Neutrophil (primary cell): ENCODE data around the gene ATP1B2.

ENCODE experiments used
- H3K27ac ChIP-seq: fragments of 200-600 bp; sonication (generic); 2 replicates; pipeline ENCODE4 v1.5.1; 2016; ENCODE audit warnings: mild to moderate bottlenecking, moderate library complexity
- H3K27me3 ChIP-seq: fragments of 200-600 bp; sonication (generic); 2 replicates; pipeline ENCODE4 v1.6.0; 2016; ENCODE audit warnings: mild to moderate bottlenecking
- H3K36me3 ChIP-seq: fragments of 200-600 bp; sonication (generic); 2 replicates; pipeline ENCODE4 v1.5.1; 2017
- H3K4me1 ChIP-seq, 2 experiments: fragments of 200-600 bp in 1 of 2; sonication (generic) in 1 of 2; 1 replicate in 1 of 2; 2 replicates in 1 of 2; pipeline versions ENCODE4 v1.5.1 to v1.6.1; 2013 to 2016; ENCODE audit warnings: low read depth in 1 of 2, low read length in 1 of 2, mild to moderate bottlenecking in 1 of 2, moderate library complexity in 1 of 2; ENCODE audit not compliant: control insufficient read depth in 1 of 2, insufficient read depth in 1 of 2
- H3K4me3 ChIP-seq, 2 experiments: fragments of 200-600 bp in 1 of 2; sonication (generic) in 1 of 2; 1 replicate in 1 of 2; 2 replicates in 1 of 2; pipeline ENCODE4 v1.5.1; 2013 to 2016; ENCODE audit warnings: low read depth in 1 of 2, low read length in 1 of 2, mild to moderate bottlenecking in 1 of 2, moderate library complexity in 1 of 2
- H3K9me3 ChIP-seq: fragments of 200-600 bp; sonication (generic); 2 replicates; pipeline ENCODE4 v1.5.1; 2016
- TF ChIP-seq, protein P1 (sequence below): fragments of 200-600 bp; sonication (generic); IDR thresholded peaks from 2 replicates; pipeline ENCODE4 v1.5.1; 2016; ENCODE audit warnings: antibody characterized with exemption

The ATP1B2 gene

DNA sequence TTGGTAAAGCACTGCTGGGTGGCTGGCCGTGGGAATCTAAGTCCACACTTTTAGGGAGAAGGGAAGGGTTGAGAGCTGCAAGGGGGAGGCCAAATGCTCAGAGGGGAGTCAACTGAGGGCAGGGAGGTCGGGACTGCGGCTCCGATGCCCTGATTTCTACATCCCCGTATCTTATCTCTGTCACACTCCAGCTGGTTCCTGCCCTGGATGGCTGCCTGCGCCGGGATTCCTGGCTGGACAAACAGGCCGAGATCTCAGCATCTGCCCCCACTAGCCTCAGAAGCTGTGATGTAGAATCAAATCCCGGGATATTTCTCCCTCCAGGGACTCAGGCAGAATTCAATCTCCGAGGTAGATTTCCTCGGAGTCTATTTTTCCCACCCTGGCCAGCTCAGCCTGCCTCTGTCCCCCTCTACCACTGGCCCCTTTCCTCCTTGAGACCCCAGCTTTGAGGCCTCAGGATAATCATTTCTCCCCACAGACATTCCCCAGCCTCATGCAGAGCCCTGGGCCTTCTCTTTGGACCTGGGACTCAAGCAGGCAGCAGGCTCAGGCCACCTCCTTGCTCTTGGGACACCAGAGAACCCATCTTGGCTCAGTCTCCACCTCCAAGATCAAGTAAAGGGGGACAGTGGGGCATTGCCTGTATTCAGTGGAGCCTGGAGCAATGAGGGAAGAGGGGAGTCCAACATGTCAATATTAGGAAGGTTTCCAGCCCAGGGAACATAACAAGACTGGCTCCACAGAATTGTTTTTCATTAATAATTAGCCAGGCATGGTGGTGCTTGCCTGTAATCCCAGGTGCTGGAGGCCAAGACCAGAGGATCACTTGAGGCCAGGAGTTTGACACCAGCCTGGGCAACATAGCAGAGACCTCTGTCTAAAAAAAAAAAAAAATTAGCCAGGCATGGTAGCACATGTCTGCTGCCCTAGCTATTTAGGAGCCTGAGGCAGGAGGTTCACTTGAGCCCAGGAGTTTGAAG, 19.0 kb upstream of the ATP1B2 start:
- Histone ChIP-seq H3K4me1 (peaks cover 5 to 13% of the 10 kb centered on the region in 2 experiments), H3K36me3 (no peaks in the 10 kb centered on the region), H3K4me3 (no peak overlapping the region), H3K27ac (no peak overlapping the region), H3K27me3 (peaks cover 11% of the 10 kb centered on the region), H3K9me3 (no peaks in the 10 kb centered on the region)
- TF ChIP-seq, protein P1, sequence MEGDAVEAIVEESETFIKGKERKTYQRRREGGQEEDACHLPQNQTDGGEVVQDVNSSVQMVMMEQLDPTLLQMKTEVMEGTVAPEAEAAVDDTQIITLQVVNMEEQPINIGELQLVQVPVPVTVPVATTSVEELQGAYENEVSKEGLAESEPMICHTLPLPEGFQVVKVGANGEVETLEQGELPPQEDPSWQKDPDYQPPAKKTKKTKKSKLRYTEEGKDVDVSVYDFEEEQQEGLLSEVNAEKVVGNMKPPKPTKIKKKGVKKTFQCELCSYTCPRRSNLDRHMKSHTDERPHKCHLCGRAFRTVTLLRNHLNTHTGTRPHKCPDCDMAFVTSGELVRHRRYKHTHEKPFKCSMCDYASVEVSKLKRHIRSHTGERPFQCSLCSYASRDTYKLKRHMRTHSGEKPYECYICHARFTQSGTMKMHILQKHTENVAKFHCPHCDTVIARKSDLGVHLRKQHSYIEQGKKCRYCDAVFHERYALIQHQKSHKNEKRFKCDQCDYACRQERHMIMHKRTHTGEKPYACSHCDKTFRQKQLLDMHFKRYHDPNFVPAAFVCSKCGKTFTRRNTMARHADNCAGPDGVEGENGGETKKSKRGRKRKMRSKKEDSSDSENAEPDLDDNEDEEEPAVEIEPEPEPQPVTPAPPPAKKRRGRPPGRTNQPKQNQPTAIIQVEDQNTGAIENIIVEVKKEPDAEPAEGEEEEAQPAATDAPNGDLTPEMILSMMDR: no peak

DNA sequence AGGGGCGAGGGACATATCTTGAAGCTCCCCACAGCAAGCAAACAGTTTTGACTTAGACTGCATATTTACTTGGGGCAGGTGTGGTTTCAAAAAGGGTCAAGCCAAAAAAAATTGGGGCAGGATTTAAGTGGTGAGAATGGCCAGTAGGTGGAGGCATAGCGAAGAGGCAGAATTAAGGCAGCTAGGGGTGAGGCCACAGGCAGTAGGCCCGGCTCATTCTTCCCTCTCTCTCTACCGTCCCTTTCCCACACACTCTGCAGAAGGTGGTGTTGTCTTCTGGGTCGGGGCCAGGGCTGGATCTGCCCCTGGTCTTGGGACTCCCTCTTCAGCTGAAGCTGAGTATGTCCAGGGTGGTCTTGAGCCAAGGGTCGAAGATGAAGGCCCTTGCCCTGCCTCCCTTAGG, 18.2 kb upstream of the ATP1B2 start:
- Histone ChIP-seq H3K4me3 (no peak overlapping the region), H3K27ac (no peak overlapping the region), H3K36me3 (no peaks in the 10 kb centered on the region), H3K4me1 (peaks cover 0 to 5% of the 10 kb centered on the region in 2 experiments), H3K9me3 (no peaks in the 10 kb centered on the region), H3K27me3 (peaks cover 11% of the 10 kb centered on the region)
- TF ChIP-seq, protein P1: no peak

DNA sequence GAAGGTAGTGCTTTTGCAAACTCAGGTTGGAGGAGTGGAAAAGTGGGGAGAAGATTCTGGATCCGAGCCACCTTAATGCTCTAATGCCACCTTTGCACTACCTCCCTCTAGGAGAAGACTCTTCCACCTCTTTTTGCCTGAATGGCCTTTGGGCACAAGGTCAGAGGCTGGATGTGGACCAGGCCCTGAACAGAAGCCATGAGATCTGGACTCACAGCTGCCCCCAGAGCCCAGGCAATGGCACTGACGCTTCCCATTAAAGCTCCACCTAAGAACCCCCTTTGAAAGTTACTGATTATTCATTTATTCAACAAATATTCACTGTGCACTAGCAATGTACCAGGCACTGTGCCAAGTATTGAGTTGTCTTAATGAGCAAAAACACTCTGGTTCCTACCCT, 17.6 kb upstream of the ATP1B2 start:
- Histone ChIP-seq H3K27ac (no peak overlapping the region), H3K4me1 (no peaks in the 10 kb centered on the region), H3K9me3 (no peaks in the 10 kb centered on the region), H3K4me3 (no peak overlapping the region), H3K27me3 (peaks cover 11% of the 10 kb centered on the region), H3K36me3 (no peaks in the 10 kb centered on the region)
- TF ChIP-seq, protein P1: no peak

DNA sequence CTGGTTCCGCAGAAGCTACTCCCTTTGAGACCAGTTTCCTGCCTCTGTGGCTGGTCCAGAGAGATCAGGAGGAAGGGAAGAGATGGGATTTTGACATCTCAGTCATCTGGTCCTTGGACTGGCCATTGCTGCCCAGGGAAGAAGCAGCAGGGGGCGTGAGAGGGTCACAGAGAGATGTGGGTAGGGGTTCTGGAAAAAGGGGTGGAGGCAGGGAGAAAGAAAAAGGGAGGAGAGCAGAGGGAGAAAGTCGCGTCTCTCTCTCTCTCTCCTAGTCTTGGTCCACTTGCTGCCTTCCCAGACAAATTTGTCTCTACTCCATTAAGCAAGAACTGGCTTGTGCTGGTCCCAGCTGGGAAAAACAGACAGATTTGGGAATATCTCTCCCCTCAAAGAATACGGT, 16.3 kb upstream of the ATP1B2 start:
- Histone ChIP-seq H3K4me1 (no peaks in the 10 kb centered on the region), H3K4me3 (no peak overlapping the region), H3K27me3 (peaks cover 11% of the 10 kb centered on the region), H3K9me3 (no peaks in the 10 kb centered on the region), H3K27ac (no peak overlapping the region), H3K36me3 (no peaks in the 10 kb centered on the region)
- TF ChIP-seq, protein P1: no peak

DNA sequence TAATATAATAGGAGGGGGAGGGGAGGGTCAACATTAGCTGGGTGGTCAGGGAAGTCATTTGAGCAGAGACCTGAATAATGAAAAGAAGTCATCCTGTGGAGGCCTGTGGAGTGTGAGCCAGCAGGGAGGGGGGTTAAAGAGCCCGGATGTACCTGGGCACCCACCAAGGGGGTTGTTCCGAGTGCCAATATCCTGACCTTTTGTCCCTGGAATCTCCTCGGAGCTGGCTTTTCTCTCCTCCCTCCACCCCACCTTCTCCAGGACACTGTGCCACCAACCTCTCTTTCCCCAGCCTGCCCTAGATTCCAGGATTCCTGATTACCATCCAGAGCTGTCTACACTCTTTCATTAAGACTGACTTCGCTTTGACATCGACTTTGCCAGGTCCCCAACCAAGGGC, 14.6 kb upstream of the ATP1B2 start:
- Histone ChIP-seq H3K4me3 (no peak overlapping the region), H3K4me1 (no peaks in the 10 kb centered on the region), H3K36me3 (no peaks in the 10 kb centered on the region), H3K27me3 (peaks cover 11% of the 10 kb centered on the region), H3K9me3 (no peaks in the 10 kb centered on the region), H3K27ac (no peak overlapping the region)
- TF ChIP-seq, protein P1: no peak
